Heart left ventricle (tissue), 16 donors: Measurements from ENCODE around the gene FAM131C. TPM values are rescaled to one million over a fixed set of nuclear protein-coding genes. Genes with fewer than 3 reads are reported as not detected.

ENCODE experiments used
- ATAC-seq, 4 donors: fragments of 200-7000 bp; cut with Tn5 transposase; one replicate each; pipeline ENCODE4 v1.9.1; 2020 to 2022; ENCODE audit warnings: moderate library complexity in 4 of 4, mild to moderate bottlenecking in 3 of 4, moderate number of reproducible peaks in 1 of 4
- DNase-seq, 5 donors: peaks; one replicate each; pipeline ENCODE4 v3.0.0-alpha.2; 2020
- H3K27ac ChIP-seq, 12 donors: fragments of 200-600 bp; sonication (generic) in 4 of 12; one replicate each; pipeline versions ENCODE4 v1.5.0 to v1.8.0; 2016 to 2022; ENCODE audit warnings: mild to moderate bottlenecking in 2 of 12
- H3K27me3 ChIP-seq, 9 donors: fragments of 200-600 bp; sonication (generic) in 2 of 9; one replicate each; pipeline versions ENCODE4 v1.5.1 to v1.8.0; 2016 to 2022; ENCODE audit warnings: mild to moderate bottlenecking in 3 of 9
- H3K36me3 ChIP-seq, 9 donors: fragments of 200-600 bp; sonication (generic) in 2 of 9; one replicate each; pipeline versions ENCODE4 v1.5.0 to v1.8.0; 2018 to 2022; ENCODE audit warnings: mild to moderate bottlenecking in 2 of 9
- H3K4me1 ChIP-seq, 12 donors: fragments of 200-600 bp; sonication (generic) in 4 of 12; one replicate each; pipeline versions ENCODE4 v1.5.0 to v1.8.0; 2016 to 2022; ENCODE audit warnings: mild to moderate bottlenecking in 3 of 12
- H3K4me3 ChIP-seq, 12 donors: fragments of 200-600 bp; sonication (generic) in 4 of 12; one replicate each; pipeline versions ENCODE4 v1.5.0 to v1.8.0; 2017 to 2022; ENCODE audit warnings: mild to moderate bottlenecking in 9 of 12, moderate library complexity in 4 of 12
- H3K9me3 ChIP-seq, 12 donors: fragments of 200-600 bp; sonication (generic) in 4 of 12; one replicate each; pipeline versions ENCODE4 v1.5.0 to v1.8.0; 2016 to 2022; ENCODE audit warnings: mild to moderate bottlenecking in 1 of 12
- POLR2A ChIP-seq, 2 donors: fragments of 450-650 bp; IDR thresholded peaks; one replicate each; pipeline ENCODE4 v1.6.1; 2017; ENCODE audit warnings: antibody characterized with exemption in 2 of 2, mild to moderate bottlenecking in 2 of 2, moderate library complexity in 2 of 2
- WGBS, 4 donors: extraction: QIAGEN DNeasy Blood & Tissue Kit in 2 of 4; methylation state at CpG; one replicate each; pipeline versions ENCODE4 v1.1.5 to v1.1.7; 2013 to 2018; 5-methylcytosine and 5-hydroxymethylcytosine counted together
- intact Hi-C, 10 donors: fragments of 100-400 bp; cut with DNase I; formaldehyde crosslinking; loops; one replicate each; pipeline versions ENCODE4 v1.11.1 to v1.14.2; 2022
- polyA plus RNA-seq, 2 donors: library from polyadenylated mRNA; stranded (reverse); fragments of 200-250 nt; gene quantifications; one replicate each; pipeline ENCODE4 v1.2.3, GENCODE V29; 2013
- total RNA-seq, 9 donors: library from RNA; depleted of rRNA in 2 of 9; stranded (reverse); fragments of >200 nt in 2 of 9; fragmentation: NEBNext Ultra II Directional in 3 of 9; extraction: Animal tissue kit (Norgen Biotek cat#: 25700) in 3 of 9; gene quantifications; one replicate each; pipeline versions ENCODE4 v1.1.0 to v1.2.4, GENCODE V29; 2016 to 2023
- TF ChIP-seq, protein P1 (sequence below), 12 donors: fragments of 200-600 bp; sonication (generic) in 4 of 12; IDR thresholded peaks; one replicate each; pipeline versions ENCODE4 v1.5.0 to v1.8.0; 2018 to 2022; ENCODE audit warnings: antibody characterized with exemption in 12 of 12, mild to moderate bottlenecking in 5 of 12
- donor health status: ischemic (EF 13 %, LVEDD 7.1; RV severe dilation, severe dysfunction).
- donor health status: healthy with polysubstance abuse.
- donor health status: DM: no; HTN: yes; CAD: no.
- donor health status: DM: no; HTN: no; CAD: no.
- donor health status: ischemic (EF 25% LVEDD 6.9; RV normal size, moderate dysfunction).
- donor health status: ischemic (EF 25% LVEDD 5.7; RV mildly dilated, moderate dysfunction).
- donor health status: healthy.
- donor health status: DM: yes; HTN: yes; CAD: no.
- donor health status: ischemic (EF 35%, LVEDD 5.7; RV mildly dilated, moderate dysfunction).
- donor health status: nonischemic (EF 11% LVEDD 7.7; RV severe dilation, severe dysfunction).
- donor health status: DM: yes; HTN: yes; CAD: no.
- donor health status: PGD.
- donor health status: ischemic (EF 29% LVEDD 5.4; RV normal size, mild dysfunction).
- donor health status: nonischemic (EF 23%, LVEDD 6.1; RV moderate dilation, normal function).

The FAM131C gene
- total and polyA plus RNA-seq, 11 donors = 1.1 to 17.8 (median 3.4) TPM

DNA sequence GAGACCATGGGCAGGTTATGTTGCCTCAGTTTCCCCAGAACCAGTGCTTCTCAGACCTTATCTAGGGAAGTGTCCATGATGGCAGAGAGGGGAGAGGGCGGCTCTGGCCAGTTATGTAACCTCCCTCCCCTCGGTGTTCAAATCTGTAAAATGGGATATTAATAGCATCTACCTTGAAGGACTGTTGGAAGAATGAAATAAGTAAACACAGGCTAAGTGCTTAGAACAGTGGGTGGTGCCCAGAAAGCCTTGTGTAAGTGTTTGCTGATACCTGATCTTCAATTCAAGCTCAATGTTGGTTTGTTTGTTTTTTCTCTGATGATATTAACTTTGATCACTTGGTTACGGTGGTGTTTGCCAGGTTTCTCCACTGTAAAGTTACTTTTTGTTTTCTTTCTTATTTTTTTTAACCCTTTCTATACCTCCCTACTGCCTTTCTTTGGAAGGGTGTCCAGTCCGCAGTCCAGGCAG lies 47.5 kb upstream of the FAM131C start:
- Histone ChIP-seq H3K36me3 (peaks cover 0 to 32% (median 25%) of the 10 kb centered on the region in 9 donors), H3K27me3 (no peaks in the 10 kb centered on the region), H3K27ac (no peak overlapping the region), H3K9me3 (no peaks in the 10 kb centered on the region), H3K4me1 (peaks cover 0 to 13% (median 0%) of the 10 kb centered on the region in 12 donors), H3K4me3 (no peak overlapping the region)
- WGBS, 4 donors = 68 to 75% (median 70%) methylated on average over 4 of the region's 4 CpGs
- TF ChIP-seq POLR2A (IDR thresholded peaks at IDR 0.05) = no peak
- TF ChIP-seq, protein P1, sequence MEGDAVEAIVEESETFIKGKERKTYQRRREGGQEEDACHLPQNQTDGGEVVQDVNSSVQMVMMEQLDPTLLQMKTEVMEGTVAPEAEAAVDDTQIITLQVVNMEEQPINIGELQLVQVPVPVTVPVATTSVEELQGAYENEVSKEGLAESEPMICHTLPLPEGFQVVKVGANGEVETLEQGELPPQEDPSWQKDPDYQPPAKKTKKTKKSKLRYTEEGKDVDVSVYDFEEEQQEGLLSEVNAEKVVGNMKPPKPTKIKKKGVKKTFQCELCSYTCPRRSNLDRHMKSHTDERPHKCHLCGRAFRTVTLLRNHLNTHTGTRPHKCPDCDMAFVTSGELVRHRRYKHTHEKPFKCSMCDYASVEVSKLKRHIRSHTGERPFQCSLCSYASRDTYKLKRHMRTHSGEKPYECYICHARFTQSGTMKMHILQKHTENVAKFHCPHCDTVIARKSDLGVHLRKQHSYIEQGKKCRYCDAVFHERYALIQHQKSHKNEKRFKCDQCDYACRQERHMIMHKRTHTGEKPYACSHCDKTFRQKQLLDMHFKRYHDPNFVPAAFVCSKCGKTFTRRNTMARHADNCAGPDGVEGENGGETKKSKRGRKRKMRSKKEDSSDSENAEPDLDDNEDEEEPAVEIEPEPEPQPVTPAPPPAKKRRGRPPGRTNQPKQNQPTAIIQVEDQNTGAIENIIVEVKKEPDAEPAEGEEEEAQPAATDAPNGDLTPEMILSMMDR (IDR thresholded peaks at IDR 0.05) = no peak
- DNase-seq (peak in 1 of 5 donors; percentile 9), ATAC-seq (no peak)
- intact Hi-C loops = loop anchor here in 1 of 10 donors (5.0 kb wide), 1 partner anchor 34 kb away; no protein-coding TSS in a partner anchor

DNA sequence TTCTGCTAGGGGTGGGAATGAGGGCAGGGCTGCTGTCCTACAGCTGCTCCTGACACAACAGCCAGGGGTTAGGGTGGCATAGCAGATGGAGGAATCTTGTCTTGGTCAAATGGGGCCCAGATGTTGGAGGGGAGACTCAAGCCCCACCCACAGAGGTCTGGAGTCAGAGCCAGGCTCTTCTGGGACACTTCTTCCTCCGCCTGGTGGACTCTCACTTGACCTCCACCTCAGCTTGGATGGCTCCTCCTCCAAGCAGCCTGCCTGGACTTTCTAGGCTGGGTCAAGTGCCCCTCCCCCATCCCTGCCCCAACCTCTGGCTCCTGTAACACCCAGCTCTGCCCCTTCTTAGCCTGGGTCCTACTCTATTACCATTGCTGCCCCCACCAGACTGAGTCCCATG lies 47.0 kb upstream of the FAM131C start:
- peak in 3 of 5 donors; percentile 10 to 38 (median 29) for DNase-seq
- TF ChIP-seq, protein P1 (IDR thresholded peaks at IDR 0.05) = no peak
- TF ChIP-seq POLR2A (IDR thresholded peaks at IDR 0.05) = no peak
- peaks cover 0 to 13% (median 0%) of the 10 kb centered on the region in 12 donors for H3K4me1 ChIP-seq
- H3K27me3 ChIP-seq = no peaks in the 10 kb centered on the region
- H3K4me3 ChIP-seq = no peak overlapping the region
- ATAC-seq = peak in 1 of 4 donors; percentile 9
- no peaks in the 10 kb centered on the region for H3K9me3 ChIP-seq
- intact Hi-C loops = loop anchor here in 1 of 10 donors (5.0 kb wide), 1 partner anchor 33 kb away; no protein-coding TSS in a partner anchor
- H3K27ac ChIP-seq = no peak overlapping the region
- 68 to 96% (median 87%) methylated on average over 1 of the region's 1 CpG for WGBS, 4 donors
- peaks cover 0 to 27% (median 19%) of the 10 kb centered on the region in 9 donors for H3K36me3 ChIP-seq

DNA sequence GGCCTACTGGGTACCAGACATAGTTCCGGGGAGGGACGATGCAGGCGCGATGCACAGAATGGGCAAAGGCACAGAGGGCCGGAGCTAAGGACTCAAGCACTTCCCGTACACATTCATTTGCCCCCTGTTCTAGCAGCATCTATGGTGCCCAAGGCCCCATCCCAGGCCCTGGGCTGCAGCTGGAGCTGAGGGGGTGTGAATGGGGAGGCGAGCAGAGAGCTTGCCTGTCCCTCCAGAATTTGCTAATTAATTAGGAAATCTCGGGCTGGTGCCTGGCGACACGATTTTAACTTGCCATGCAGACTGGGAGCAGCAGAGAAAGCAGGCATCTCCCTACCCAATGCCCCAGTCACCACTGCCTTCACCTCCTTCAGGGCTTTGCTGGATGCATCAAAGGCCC lies 46.5 kb upstream of the FAM131C start:
- 93 to 98% (median 94%) methylated on average over 9 to 10 of the region's 10 CpGs for WGBS, 4 donors
- no peak for ATAC-seq
- Histone ChIP-seq H3K9me3 (no peaks in the 10 kb centered on the region), H3K36me3 (peaks cover 0 to 22% (median 14%) of the 10 kb centered on the region in 9 donors), H3K27me3 (no peaks in the 10 kb centered on the region), H3K27ac (no peak overlapping the region), H3K4me1 (peaks cover 0 to 13% (median 0%) of the 10 kb centered on the region in 12 donors), H3K4me3 (no peak overlapping the region)
- peak in 2 of 5 donors; percentile 9 to 25 for DNase-seq
- TF ChIP-seq, protein P1 (IDR thresholded peaks at IDR 0.05) = no peak
- TF ChIP-seq POLR2A (IDR thresholded peaks at IDR 0.05) = no peak
- intact Hi-C loops = loop anchor here in 1 of 10 donors (5.0 kb wide), 1 partner anchor 33 kb away; no protein-coding TSS in a partner anchor

DNA sequence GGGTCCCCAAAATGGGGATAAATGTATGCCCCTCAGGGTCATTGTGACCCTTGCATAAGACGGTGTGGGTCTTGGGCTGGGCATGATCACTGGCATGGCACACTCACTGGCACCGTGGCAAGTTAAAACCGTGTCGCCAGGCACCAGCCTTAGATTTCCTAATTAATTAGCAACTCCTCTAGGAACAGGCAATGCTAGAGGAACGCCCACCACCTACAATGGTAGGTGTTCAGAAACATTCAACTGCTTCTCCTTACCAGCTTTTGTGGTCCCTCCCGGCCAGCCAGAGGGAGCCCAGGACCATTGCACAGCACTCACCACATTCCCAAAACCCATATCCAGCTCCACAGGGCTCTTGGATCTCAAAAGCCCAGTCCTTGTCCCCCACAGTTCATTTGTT lies 46.1 kb upstream of the FAM131C start:
- no peaks in the 10 kb centered on the region for H3K9me3 ChIP-seq
- WGBS, 4 donors = 92 to 97% (median 95%) methylated on average over 3 to 6 of the region's 6 CpGs
- H3K4me3 ChIP-seq = no peak overlapping the region
- ATAC-seq = no peak
- no peak overlapping the region for H3K27ac ChIP-seq
- H3K4me1 ChIP-seq = peaks cover 0 to 13% (median 0%) of the 10 kb centered on the region in 12 donors
- intact Hi-C loops = no loop called here
- H3K27me3 ChIP-seq = no peaks in the 10 kb centered on the region
- peaks cover 0 to 17% (median 10%) of the 10 kb centered on the region in 9 donors for H3K36me3 ChIP-seq
- DNase-seq = peak in 2 of 5 donors; percentile 13 to 47
- no peak for TF ChIP-seq POLR2A (IDR thresholded peaks at IDR 0.05)
- TF ChIP-seq, protein P1 (IDR thresholded peaks at IDR 0.05) = no peak
